Endodermal cell (in vitro differentiated cells): ENCODE measurements around the gene AJAP1. TPM values are rescaled to one million over a fixed set of nuclear protein-coding genes. Genes with fewer than 3 reads are reported as not detected.
"Not testable (repeated sequence)": the region's sequence is repeated elsewhere in the genome, so short reads cannot be mapped to it uniquely, and the experiment has no call there.

Source experiments
- DNase-seq: peaks from one replicate; pipeline ENCODE4 v3.0.0-alpha.2; 2017
- H3K27ac ChIP-seq: 2 replicates; pipeline ENCODE4 v1.5.1; 2013; ENCODE audit warnings: mild to moderate bottlenecking, low read depth, low read length, moderate library complexity
- H3K27me3 ChIP-seq: 2 replicates; pipeline ENCODE4 v1.6.1; 2013; ENCODE audit warnings: mild to moderate bottlenecking, low read length, moderate library complexity; ENCODE audit not compliant: insufficient read depth, control insufficient read depth, poor library complexity, severe bottlenecking
- H3K36me3 ChIP-seq: 2 replicates; pipeline ENCODE4 v1.7.0; 2013; ENCODE audit warnings: mild to moderate bottlenecking, low read length, moderate library complexity; ENCODE audit not compliant: control insufficient read depth, insufficient read depth
- H3K4me1 ChIP-seq: one replicate; pipeline ENCODE4 v1.7.0; 2013; ENCODE audit warnings: low read length; ENCODE audit not compliant: control insufficient read depth, insufficient read depth
- H3K4me3 ChIP-seq: 2 replicates; pipeline ENCODE4 v1.5.1; 2013; ENCODE audit warnings: mild to moderate bottlenecking, low read length, moderate library complexity
- H3K9ac ChIP-seq: 2 replicates; pipeline ENCODE4 v1.6.1; 2013; ENCODE audit warnings: mild to moderate bottlenecking, low read length, moderate library complexity; ENCODE audit not compliant: poor library complexity, severe bottlenecking; ENCODE audit errors: extremely low read depth
- H3K9me3 ChIP-seq: 2 replicates; pipeline ENCODE4 v1.6.1; 2013; ENCODE audit warnings: mild to moderate bottlenecking, low read length, moderate library complexity; ENCODE audit not compliant: control insufficient read depth
- H3K27ac Mint-ChIP-seq: 2 replicates; pipeline ENCODE4 v1.8.0; 2020; ENCODE audit warnings: mixed read lengths
- H3K27me3 Mint-ChIP-seq: 2 replicates; pipeline ENCODE4 v1.8.0; 2021; ENCODE audit warnings: mild to moderate bottlenecking, mixed read lengths; ENCODE audit not compliant: insufficient read depth
- H3K36me3 Mint-ChIP-seq: 2 replicates; pipeline ENCODE4 v1.8.0; 2020; ENCODE audit warnings: low read depth, mixed read lengths
- H3K4me1 Mint-ChIP-seq: 2 replicates; pipeline ENCODE4 v1.8.0; 2020; ENCODE audit warnings: mixed read lengths
- H3K4me3 Mint-ChIP-seq: 2 replicates; pipeline ENCODE4 v1.8.0; 2020; ENCODE audit warnings: mild to moderate bottlenecking, moderate library complexity, mixed read lengths
- H3K9me3 Mint-ChIP-seq: 2 replicates; pipeline ENCODE4 v1.8.0; 2020; ENCODE audit warnings: mild to moderate bottlenecking, mixed read lengths
- CTCF ChIP-seq: fragments of 200-600 bp; sonication (generic); conservative IDR thresholded peaks from 2 replicates; pipeline ENCODE4 v1.5.0; 2021; ENCODE audit warnings: antibody characterized with exemption, mild to moderate bottlenecking
- WGBS, 2 experiments: methylation state at CpG; one replicate each; pipeline versions ENCODE4 v1.1.5 to v1.1.7; 2013; ENCODE audit warnings: missing lambda C conversion rate in 2 of 2, mixed read lengths in 1 of 2; ENCODE audit not compliant: insufficient coverage in 1 of 2, insufficient read length in 1 of 2; 5-methylcytosine and 5-hydroxymethylcytosine counted together
- total RNA-seq, 2 donors: library from RNA; stranded (reverse); fragmentation: NEBNext Ultra II Directional in 1 of 2; extraction: Animal tissue kit (Norgen Biotek cat#: 25700) in 1 of 2; gene quantifications; 2 replicates in 1 of 2; 3 replicates in 1 of 2; pipeline ENCODE4 v1.2.1, GENCODE V29; 2021

Gene AJAP1
- total RNA-seq, 2 donors from 2014 or later, result 19.4 to 22.1 TPM

- 91 to 97% methylated on average over 3 to 6 of the region's 6 CpGs for WGBS, 2 experiments
- Histone ChIP-seq H3K4me3 (no peak overlapping the region), H3K27ac (no peak overlapping the region), H3K9ac (no peak overlapping the region), H3K4me1 (no peaks in the 10 kb centered on the region), H3K9me3 (no peaks in the 10 kb centered on the region), H3K27me3 (no peaks in the 10 kb centered on the region), H3K36me3 (no peaks in the 10 kb centered on the region)
- H3K4me1 Mint-ChIP-seq, result peaks cover 13% of the 10 kb centered on the region
- DNase-seq, result no peak
- H3K27me3 Mint-ChIP-seq, result no peaks in the 10 kb centered on the region
- no peak for TF ChIP-seq CTCF
- no peak overlapping the region for H3K27ac Mint-ChIP-seq
- no peaks in the 10 kb centered on the region for H3K9me3 Mint-ChIP-seq
- no peak overlapping the region for H3K4me3 Mint-ChIP-seq
- H3K36me3 Mint-ChIP-seq, result no peaks in the 10 kb centered on the region
Measured at GRCh38 chr1:4617506-4617905, 36.9 kb upstream of the AJAP1 start.

- H3K9ac ChIP-seq, H3K4me3 ChIP-seq, H3K4me3 Mint-ChIP-seq, H3K9me3 Mint-ChIP-seq, H3K27ac Mint-ChIP-seq, H3K9me3 ChIP-seq, H3K4me1 ChIP-seq, H3K27me3 Mint-ChIP-seq, H3K27me3 ChIP-seq, H3K36me3 ChIP-seq, DNase-seq, H3K27ac ChIP-seq, H3K36me3 Mint-ChIP-seq: not testable (repeated sequence)
- 88% methylated on average over 1 of the region's 3 CpGs; no CpG with 5 or more reads in 1 of the 2 experiments for WGBS, 2 experiments
- peaks cover 11% of the 10 kb centered on the region for H3K4me1 Mint-ChIP-seq
Measured at GRCh38 chr1:4618827-4619226, 35.6 kb upstream of the AJAP1 start.

GRCh38 chr1:4621646-4622045 is 32.8 kb upstream of the AJAP1 start:
- no peaks in the 10 kb centered on the region for H3K4me1 Mint-ChIP-seq

More at GRCh38 chr1:4621646-4622045, 32.8 kb upstream of the AJAP1 start:
- Histone ChIP-seq H3K36me3 (no peaks in the 10 kb centered on the region), H3K4me3 (no peak overlapping the region), H3K4me1 (no peaks in the 10 kb centered on the region), H3K9me3 (no peaks in the 10 kb centered on the region), H3K27ac (no peak overlapping the region), H3K27me3 (no peaks in the 10 kb centered on the region), H3K9ac (no peak overlapping the region)
- WGBS, 2 experiments, result 82 to 91% methylated on average over 5 of the region's 5 CpGs
- H3K27me3 Mint-ChIP-seq, result no peaks in the 10 kb centered on the region
- H3K4me3 Mint-ChIP-seq, result no peak overlapping the region
- no peak for TF ChIP-seq CTCF
- H3K36me3 Mint-ChIP-seq, result no peaks in the 10 kb centered on the region
- no peak overlapping the region for H3K27ac Mint-ChIP-seq
- no peaks in the 10 kb centered on the region for H3K9me3 Mint-ChIP-seq
- no peak for DNase-seq
